GM12878 (cell line): ENCODE results near the gene RRP36. TPM values are rescaled to one million over a fixed set of nuclear protein-coding genes. Genes with fewer than 3 reads are reported as not detected.
A peak's percentile ranks its signal among the peaks of the same experiment; 100 is the strongest.

Source experiments
- ATAC-seq: fragments of 200-7000 bp; cut with Tn5 transposase; 3 replicates; pipeline ENCODE4 v1.9.1; 2020; ENCODE audit warnings: mild to moderate bottlenecking, moderate library complexity
- BruUV-seq: library from RNA; stranded (reverse); fragments of 400-500 nt; replicated peaks from 2 replicates; lab custom pipeline; 2021; lab: Mats Ljungman, UMichigan
- CTCF ChIA-PET: fragments of 300-600 bp; sonication (Branson Sonifier 250); formaldehyde crosslinking; extraction: SDS; loops from one replicate; lab custom pipeline; 2021; ENCODE audit warnings: inconsistent platforms; lab: Yijun Ruan, JAX
- POLR2A ChIA-PET: fragments of 350-600 bp; formaldehyde crosslinking; extraction: SDS; loops from one replicate; lab custom pipeline; 2021; ENCODE audit warnings: inconsistent platforms; lab: Charles Lee
- RAD21 ChIA-PET: fragments of 300-600 bp; sonication (Branson Sonifier 250); formaldehyde crosslinking; loops from one replicate; lab custom pipeline; 2023; ENCODE audit warnings: antibody characterized with exemption; ENCODE audit not compliant: unreplicated experiment; lab: Charles Lee
- SMC1A ChIA-PET: fragments of 300-600 bp; sonication (Branson Sonifier 250); formaldehyde crosslinking; loops from one replicate; lab custom pipeline; 2023; ENCODE audit not compliant: unreplicated experiment, uncharacterized antibody; lab: Charles Lee
- DNase-seq: peaks from one replicate; pipeline ENCODE4 v3.0.0-alpha.2; 2011; ENCODE audit warnings: low read depth, low spot score
- FAIRE-seq: peaks from 3 replicates; lab custom pipeline; 2011; peaks lifted over from hg19 to GRCh38; lab: Jason Lieb, UNC
- H2AFZ ChIP-seq: 2 replicates; pipeline ENCODE4 v1.6.0; 2011; ENCODE audit warnings: low read depth, low read length, control low read depth; ENCODE audit not compliant: control insufficient read depth
- H3K27ac ChIP-seq: 2 replicates; pipeline ENCODE4 v1.5.1; 2011; ENCODE audit warnings: control low read depth; ENCODE audit not compliant: control insufficient read depth, insufficient read depth
- H3K27me3 ChIP-seq, 2 experiments: replicated peaks in 1 of 2; 2 replicates each; pipeline versions ENCODE4 v1.6.0 to v1.6.1; 2011; ENCODE audit warnings: low read length in 1 of 2; ENCODE audit not compliant: control insufficient read depth in 2 of 2, insufficient read depth in 2 of 2
- H3K36me3 ChIP-seq, 2 experiments: 2 replicates each; pipeline ENCODE4 v1.5.1; 2011; ENCODE audit warnings: low read length in 1 of 2; ENCODE audit not compliant: control insufficient read depth in 2 of 2, insufficient read depth in 2 of 2
- H3K4me1 ChIP-seq: 2 replicates; pipeline ENCODE4 v1.6.1; 2011; ENCODE audit warnings: mild to moderate bottlenecking, low read length, moderate library complexity, mixed read lengths; ENCODE audit not compliant: control insufficient read depth, insufficient read depth
- H3K4me2 ChIP-seq: 2 replicates; pipeline ENCODE4 v1.6.0; 2011; ENCODE audit warnings: control low read depth; ENCODE audit not compliant: control insufficient read depth, insufficient read depth
- H3K4me3 ChIP-seq: fragments of 200-600 bp; sonication (generic); 2 replicates; pipeline ENCODE4 v1.5.1; 2016
- H3K79me2 ChIP-seq: 2 replicates; pipeline ENCODE4 v1.6.0; 2011; ENCODE audit warnings: low read length; ENCODE audit not compliant: control insufficient read depth, insufficient read depth
- H3K9ac ChIP-seq: 2 replicates; pipeline ENCODE4 v1.8.0; 2011; ENCODE audit warnings: low read length, control low read depth, mixed read lengths; ENCODE audit not compliant: control insufficient read depth, insufficient read depth
- H3K9me3 ChIP-seq: replicated peaks from 3 replicates; pipeline ENCODE4 v1.5.1; 2011; ENCODE audit warnings: mild to moderate bottlenecking, low read length; ENCODE audit not compliant: control insufficient read depth, insufficient read depth
- H4K20me1 ChIP-seq: 2 replicates; pipeline ENCODE4 v1.6.0; 2011; ENCODE audit not compliant: control insufficient read depth, insufficient read depth
- ASH2L ChIP-seq: fragments of 300-600, 200-600 bp; sonication (generic); IDR thresholded peaks from 2 replicates; pipeline ENCODE4 v1.6.1; 2017; ENCODE audit warnings: low read depth, mild to moderate bottlenecking, borderline replicate concordance
- ATF7 ChIP-seq: fragments of 450-650 bp; IDR thresholded peaks from 2 replicates; pipeline ENCODE4 v1.6.1; 2016; ENCODE audit warnings: low read depth, mild to moderate bottlenecking
- CBFB ChIP-seq: IDR thresholded peaks from 2 replicates; pipeline ENCODE4 v1.6.1; 2016; ENCODE audit warnings: antibody characterized with exemption, low read depth
- CHD1 ChIP-seq: IDR thresholded peaks from 2 replicates; pipeline ENCODE4 v1.6.1; 2012; ENCODE audit warnings: low read depth, low read length, improper control_type of control experiment
- CHD4 ChIP-seq: fragments of 200-600 bp; sonication (generic); IDR thresholded peaks from 2 replicates; pipeline ENCODE4 v1.6.1; 2016; ENCODE audit warnings: mild to moderate bottlenecking
- HDAC2 ChIP-seq: fragments of 200-600 bp; sonication (generic); IDR thresholded peaks from 2 replicates; pipeline ENCODE4 v1.6.1; 2017
- MEF2A ChIP-seq: IDR thresholded peaks from 2 replicates; pipeline ENCODE4 v1.6.1; 2011; ENCODE audit warnings: low read depth, mild to moderate bottlenecking, low read length, moderate library complexity; ENCODE audit not compliant: insufficient read depth
- MTA2 ChIP-seq: fragments of 450-650 bp; IDR thresholded peaks from 2 replicates; pipeline ENCODE4 v1.6.1; 2016; ENCODE audit warnings: low read depth, mild to moderate bottlenecking, moderate library complexity
- MXI1 ChIP-seq: fragments of 150-350 bp; IDR thresholded peaks from 2 replicates; pipeline ENCODE4 v1.6.1; 2011; ENCODE audit warnings: low read depth, mild to moderate bottlenecking, inconsistent platforms, low read length, improper control_type of control experiment
- MYC ChIP-seq: IDR thresholded peaks from 2 replicates; pipeline ENCODE4 v1.6.1; 2011; ENCODE audit warnings: mild to moderate bottlenecking, low read length, moderate library complexity, inconsistent platforms; ENCODE audit not compliant: insufficient read depth, insufficient replicate concordance, insufficient read length, severe bottlenecking
- NKRF ChIP-seq: fragments of 450-650 bp; conservative IDR thresholded peaks from 2 replicates; pipeline ENCODE4 v1.6.1; 2017; ENCODE audit warnings: mild to moderate bottlenecking, moderate library complexity
- RAD51 ChIP-seq: fragments of 450-650 bp; IDR thresholded peaks from 2 replicates; pipeline ENCODE4 v1.6.1; 2016; ENCODE audit warnings: moderate library complexity, mild to moderate bottlenecking, inconsistent platforms
- RCOR1 ChIP-seq: conservative IDR thresholded peaks from 2 replicates; pipeline ENCODE4 v1.6.1; 2012; ENCODE audit warnings: low read depth, low read length, improper control_type of control experiment
- RFX5 ChIP-seq: IDR thresholded peaks from 2 replicates; pipeline ENCODE4 v1.6.1; 2011; ENCODE audit warnings: low read depth, low read length, improper control_type of control experiment
- SIX5 ChIP-seq: IDR thresholded peaks from 2 replicates; pipeline ENCODE4 v1.6.1; 2011; ENCODE audit warnings: mild to moderate bottlenecking, low read depth, low read length, moderate library complexity; ENCODE audit not compliant: severe bottlenecking
- STAT1 ChIP-seq: fragments of 450-650 bp; conservative IDR thresholded peaks from 2 replicates; pipeline ENCODE4 v1.6.1; 2014; ENCODE audit warnings: antibody characterized with exemption, mild to moderate bottlenecking
- ZNF207 ChIP-seq: fragments of 450-650 bp; IDR thresholded peaks from 2 replicates; pipeline ENCODE4 v1.6.1; 2014; ENCODE audit warnings: antibody characterized with exemption, mild to moderate bottlenecking, borderline replicate concordance
- WGBS: methylation state at CpG from one replicate; pipeline ENCODE4 v1.1.6; 2016; ENCODE audit warnings: low lambda C conversion rate; ENCODE audit not compliant: insufficient replicate concordance, insufficient coverage; ENCODE audit errors: missing lambda C conversion rate; 5-methylcytosine and 5-hydroxymethylcytosine counted together
- in situ Hi-C: fragments of 300-500 bp; cut with MboI; formaldehyde crosslinking; loops from 9 replicates; pipeline ENCODE4 v1.14.3; 2018; ENCODE audit warnings: mixed read lengths
- intact Hi-C: fragments of 100-400 bp; cut with micrococcal nuclease; formaldehyde crosslinking; loops from one replicate; pipeline ENCODE4 v1.14.2; 2022; ENCODE audit not compliant: unreplicated experiment
- polyA plus RNA-seq, 11 experiments: library from polyadenylated mRNA; depleted of rRNA in 4 of 11; unstranded in 6 of 11; stranded (reverse) in 5 of 11; fragments of >200 nt; fragmentation: Nextera tagmentation in 4 of 11; fragmentation: Illumina TruSeq in 1 of 11; extraction: Ambion mirVana in 4 of 11; extraction: Trizol in 1 of 11; gene quantifications; 1 replicate in 1 of 11; 2 replicates in 10 of 11; pipeline versions ENCODE4 v1.2.1 to v1.2.3, GENCODE V29; 2011 to 2016; ENCODE audit warnings: inconsistent platforms in 2 of 11, missing spikeins in 2 of 11, low read depth in 1 of 11
- total RNA-seq, 4 experiments: library from RNA; depleted of rRNA in 3 of 4; stranded (reverse); fragments of >200 nt in 3 of 4; fragmentation: Illumina TruSeq in 1 of 4; extraction: Trizol in 1 of 4; gene quantifications; 2 replicates each; pipeline versions ENCODE4 v1.2.1 to v1.2.3, GENCODE V29; 2013 to 2021

Gene RRP36
- total and polyA plus RNA-seq, 10 of the 15 experiments (the other 5 are each of a cell fraction or from before 2014, with no cell fraction given), result 17.6 to 101 (median 69.7) TPM

- peaks cover 3% of the 10 kb centered on the region; the same call in 1 of the 2 replicates for H3K4me1 ChIP-seq
- in situ Hi-C loops, result no loop called here
- no peaks in the 10 kb centered on the region for H4K20me1 ChIP-seq
- ChIA-PET POLR2A (interaction anchor here (0.5 to 2.5 kb wide), 10 partner anchors 36 to 570 kb away, joined by 3 to 19 read pairs (median 4); partner anchors contain the start of genes CUL9, GTPBP2, KLHDC3 and MEA1), RAD21 (interaction anchor here (0.9 to 3.0 kb wide), 6 partner anchors 37 to 496 kb away, joined by 3 to 16 read pairs (median 4); partner anchors contain the start of genes KLHDC3 and UBR2), SMC1A (interaction anchor here (0.7 to 2.2 kb wide), 6 partner anchors 45 to 159 kb away, joined by 3 to 10 read pairs (median 5); partner anchors contain the start of genes KLHDC3 and MEA1), CTCF (interaction anchor here (0.9 to 1.4 kb wide), 2 partner anchors 49 to 84 kb away, joined by 3 to 4 read pairs; no protein-coding TSS in a partner anchor)
- FAIRE-seq, result peak; percentile 100
- no peaks in the 10 kb centered on the region for H3K27me3 ChIP-seq
- peak within 1 kb of the TSS; percentile 100 for H2AFZ ChIP-seq
- peak within 1 kb of the TSS; percentile 89 for H3K9ac ChIP-seq
- H3K27ac ChIP-seq, result peak within 1 kb of the TSS; percentile 87
- no TSS peak for BruUV-seq
- peak; percentile 97 for DNase-seq
- intact Hi-C loops, result loop anchor here (5.0 kb wide), 1 partner anchor 157 kb away; no protein-coding TSS in a partner anchor
- H3K4me2 ChIP-seq, result peak within 1 kb of the TSS; percentile 97
- peak within 1 kb of the TSS; percentile 95 for H3K4me3 ChIP-seq
- under 1% methylated on average over 62 of the region's 64 CpGs for WGBS
- H3K9me3 ChIP-seq, result no peaks in the 10 kb centered on the region
- H3K36me3 ChIP-seq, result no peaks in the 10 kb centered on the region; a peak in 2 of 4 replicates
- ATAC-seq, result peak; percentile 98
- peaks cover 15% of the 10 kb centered on the region for H3K79me2 ChIP-seq
- no peak for TF ChIP-seq HDAC2
- TF ChIP-seq RCOR1, result no peak
- no peak for TF ChIP-seq MTA2
- peak; percentile 53 for TF ChIP-seq MYC
- TF ChIP-seq STAT1, result no peak
- peak; percentile 74 for TF ChIP-seq MXI1
- TF ChIP-seq ZNF207, result no peak
- no peak for TF ChIP-seq MEF2A
- peak; percentile 48; the same call in 1 of the 2 replicates for TF ChIP-seq ATF7
- TF ChIP-seq CBFB, result 0 out of 2 replicates have a peak, but pooled peaks have one; percentile 33
- peak; percentile 52; the same call in 1 of the 2 replicates for TF ChIP-seq NKRF
- TF ChIP-seq RAD51, result peak; percentile 67
- peak; percentile 73 for TF ChIP-seq RFX5
- peak; percentile 47 for TF ChIP-seq SIX5
- no peak for TF ChIP-seq CHD4
- TF ChIP-seq CHD1, result no peak
- TF ChIP-seq ASH2L, result peak; percentile 27; the same call in 1 of the 2 replicates
Measured at GRCh38 chr6:43059168-43060033, 38.0 kb downstream of the RRP36 start, which contains the start of the genes KLC4 and MRPL2. Gene KLC4, plus strand, starts transcription at chr6:43059631. Its CDS starts 1,705 bp downstream, at chr6:43061336. Gene MRPL2, minus strand, starts transcription at chr6:43059434. Its CDS starts 53 bp downstream, at chr6:43059381.
